WTC11 (cell line): ENCODE data around the gene AGPAT3. TPM values are rescaled to one million over a fixed set of nuclear protein-coding genes. Genes with fewer than 3 reads are reported as not detected.

Source experiments
- ATAC-seq: fragments of 200-7000 bp; cut with Tn5 transposase; 2 replicates; pipeline ENCODE4 v1.10.0; 2021; ENCODE audit warnings: mild to moderate bottlenecking, moderate library complexity
- CTCF ChIA-PET: fragments of 300-600 bp; sonication (Branson Sonifier 250); formaldehyde crosslinking; loops from one replicate; lab custom pipeline; 2021; ENCODE audit warnings: antibody characterized with exemption; lab: Charles Lee
- POLR2A ChIA-PET: fragments of 350-600 bp; sonication (Branson Sonifier 250); formaldehyde crosslinking; loops from one replicate; lab custom pipeline; 2021; ENCODE audit warnings: antibody characterized with exemption; lab: Charles Lee
- DNase-seq: peaks from one replicate; pipeline ENCODE4 v3.0.0; 2021; ENCODE audit warnings: low spot score
- H3K27ac Mint-ChIP-seq: 2 replicates; pipeline ENCODE4 v1.8.0; 2021; ENCODE audit warnings: mixed read lengths
- H3K27me3 Mint-ChIP-seq: 2 replicates; pipeline ENCODE4 v1.8.0; 2021; ENCODE audit warnings: low read depth, mild to moderate bottlenecking, moderate library complexity, mixed read lengths
- H3K36me3 Mint-ChIP-seq: 2 replicates; pipeline ENCODE4 v1.8.0; 2021; ENCODE audit warnings: mixed read lengths
- H3K4me1 Mint-ChIP-seq: 2 replicates; pipeline ENCODE4 v1.8.0; 2022; ENCODE audit warnings: mixed read lengths
- H3K4me3 Mint-ChIP-seq: 2 replicates; pipeline ENCODE4 v1.8.0; 2021; ENCODE audit warnings: mild to moderate bottlenecking, moderate library complexity, mixed read lengths
- H3K9me3 Mint-ChIP-seq: 2 replicates; pipeline ENCODE4 v1.8.0; 2021; ENCODE audit warnings: mixed read lengths
- ARID4B ChIP-seq: sonication (generic); formaldehyde crosslinking; IDR thresholded peaks from 2 replicates; pipeline ENCODE4 v1.8.0; 2023; ENCODE audit warnings: missing genetic modification reagents, mild to moderate bottlenecking, borderline replicate concordance
- ATF3 ChIP-seq: sonication (generic); formaldehyde crosslinking; conservative IDR thresholded peaks from 2 replicates; pipeline ENCODE4 v1.8.1; 2022; ENCODE audit warnings: mild to moderate bottlenecking, missing genetic modification reagents
- CTCF ChIP-seq: fragments of 200-600 bp; IDR thresholded peaks from 2 replicates; pipeline ENCODE4 v1.8.0; 2022; ENCODE audit warnings: antibody characterized with exemption
- FOXJ3 ChIP-seq: sonication (generic); formaldehyde crosslinking; IDR thresholded peaks from 2 replicates; pipeline ENCODE4 v1.9.0; 2021; ENCODE audit warnings: missing genetic modification reagents, mild to moderate bottlenecking, borderline replicate concordance
- FOXK1 ChIP-seq: sonication (generic); formaldehyde crosslinking; IDR thresholded peaks from 2 replicates; pipeline ENCODE4 v1.8.0; 2022; ENCODE audit warnings: mild to moderate bottlenecking, moderate library complexity, missing genetic modification reagents
- FOXP4 ChIP-seq: sonication (generic); formaldehyde crosslinking; IDR thresholded peaks from 2 replicates; pipeline ENCODE4 v1.8.0; 2022; ENCODE audit warnings: mild to moderate bottlenecking, missing genetic modification reagents
- KAT7 ChIP-seq: sonication (generic); formaldehyde crosslinking; IDR thresholded peaks from 2 replicates; pipeline ENCODE4 v1.8.1; 2023; ENCODE audit warnings: missing genetic modification reagents, mild to moderate bottlenecking, borderline replicate concordance
- MXD4 ChIP-seq: fragments of 250-450 bp; sonication (Bioruptor Pico); IDR thresholded peaks from 2 replicates; pipeline ENCODE4 v1.8.0; 2021; ENCODE audit warnings: mild to moderate bottlenecking, moderate library complexity, borderline replicate concordance
- NFE2L1 ChIP-seq: sonication (generic); formaldehyde crosslinking; IDR thresholded peaks from 2 replicates; pipeline ENCODE4 v1.8.1; 2023; ENCODE audit warnings: missing genetic modification reagents
- NR3C1 ChIP-seq: sonication (generic); formaldehyde crosslinking; conservative IDR thresholded peaks from 2 replicates; pipeline ENCODE4 v1.8.1; 2023; ENCODE audit warnings: low read depth, mild to moderate bottlenecking, missing genetic modification reagents
- OVOL2 ChIP-seq: fragments of 250-450 bp; sonication (Bioruptor Pico); IDR thresholded peaks from 2 replicates; pipeline ENCODE4 v1.9.0; 2021; ENCODE audit warnings: mild to moderate bottlenecking, borderline replicate concordance
- RELA ChIP-seq: sonication (generic); formaldehyde crosslinking; IDR thresholded peaks from 2 replicates; pipeline ENCODE4 v1.8.1; 2022; ENCODE audit warnings: missing genetic modification reagents, mild to moderate bottlenecking, borderline replicate concordance
- USF2 ChIP-seq: sonication (generic); formaldehyde crosslinking; IDR thresholded peaks from 2 replicates; pipeline ENCODE4 v1.8.1; 2023; ENCODE audit warnings: mild to moderate bottlenecking, missing genetic modification reagents, moderate library complexity
- ZNF281 ChIP-seq: sonication (generic); formaldehyde crosslinking; IDR thresholded peaks from 2 replicates; pipeline ENCODE4 v1.8.0; 2023; ENCODE audit warnings: mild to moderate bottlenecking, missing genetic modification reagents
- ZNF396 ChIP-seq: fragments of 250-450 bp; sonication (Bioruptor Pico); IDR thresholded peaks from 2 replicates; pipeline ENCODE4 v1.8.0; 2021; ENCODE audit warnings: mild to moderate bottlenecking, moderate library complexity, borderline replicate concordance
- ZNF423 ChIP-seq: fragments of 250-450 bp; sonication (Bioruptor Pico); IDR thresholded peaks from 2 replicates; pipeline ENCODE4 v2.1.2; 2022; ENCODE audit warnings: mild to moderate bottlenecking, moderate library complexity
- ZNF425 ChIP-seq: fragments of 250-450 bp; sonication (Bioruptor Pico); conservative IDR thresholded peaks from 2 replicates; pipeline ENCODE4 v1.9.0; 2021; ENCODE audit warnings: mild to moderate bottlenecking
- ZNF512 ChIP-seq: sonication (generic); formaldehyde crosslinking; IDR thresholded peaks from 2 replicates; pipeline ENCODE4 v1.8.1; 2022; ENCODE audit warnings: missing genetic modification reagents, borderline replicate concordance
- total RNA-seq: library from RNA; stranded (reverse); gene quantifications from 3 replicates; pipeline ENCODE4 v1.2.3, GENCODE V29; 2021

Gene AGPAT3
- total RNA-seq, 1 experiment from 2014 or later = 5.6 TPM

GRCh38 chr21:43908167-43908566 lies 43.1 kb downstream of the AGPAT3 start (continued):
- TF ChIP-seq ZNF425 = no peak

- Mint-ChIP-seq H3K4me1 (no peaks in the 10 kb centered on the region), H3K27me3 (no peaks in the 10 kb centered on the region), H3K4me3 (no peak overlapping the region), H3K36me3 (no peaks in the 10 kb centered on the region), H3K9me3 (no peaks in the 10 kb centered on the region), H3K27ac (no peak overlapping the region)
- POLR2A ChIA-PET = no interaction called here
- ATAC-seq = no peak
- CTCF ChIA-PET = no interaction called here
- no peak for DNase-seq
- no peak for TF ChIP-seq ATF3 (CRISPR knock-in tag)
- no peak for TF ChIP-seq ARID4B (CRISPR knock-in tag)
- TF ChIP-seq ZNF512 (CRISPR knock-in tag) = no peak
- no peak for TF ChIP-seq ZNF396
- TF ChIP-seq KAT7 = no peak
- no peak for TF ChIP-seq MXD4 (CRISPR knock-in tag)
- no peak for TF ChIP-seq ZNF281 (CRISPR knock-in tag)
- TF ChIP-seq OVOL2 = no peak
- no peak for TF ChIP-seq FOXK1
- TF ChIP-seq FOXJ3 (CRISPR knock-in tag) = no peak
- no peak for TF ChIP-seq USF2
- TF ChIP-seq RELA (CRISPR knock-in tag) = no peak
- TF ChIP-seq ZNF423 = no peak
- TF ChIP-seq FOXP4 (CRISPR knock-in tag) = no peak
- no peak for TF ChIP-seq CTCF
- no peak for TF ChIP-seq NR3C1 (CRISPR knock-in tag)
- TF ChIP-seq NFE2L1 (CRISPR knock-in tag) = no peak
These were observed 44.8 kb downstream of the AGPAT3 start for GRCh38 chr21:43909741-43910400.
